Activated CD4-positive, alpha-beta T cell treated with anti-CD3 and anti-CD28 coated beads for 36 hours (primary cell): ENCODE data around the gene FIZ1. TPM values are rescaled to one million over a fixed set of nuclear protein-coding genes. Genes with fewer than 3 reads are reported as not detected.
A peak's percentile ranks its signal among the peaks of the same experiment; 100 is the strongest.

Source experiments
- ATAC-seq: fragments of 200-7000 bp; cut with Tn5 transposase; one replicate; pipeline ENCODE4 v1.10.0; 2021; ENCODE audit warnings: mild to moderate bottlenecking, moderate library complexity
- CTCF ChIA-PET: fragments of 350-600 bp; sonication (Branson Sonifier 250); formaldehyde crosslinking; loops from one replicate; lab custom pipeline; 2021; ENCODE audit warnings: antibody characterized with exemption; lab: Charles Lee
- POLR2A ChIA-PET: fragments of 350-600 bp; sonication (Branson Sonifier 250); formaldehyde crosslinking; loops from one replicate; lab custom pipeline; 2021; ENCODE audit warnings: antibody characterized with exemption, inconsistent platforms; lab: Charles Lee
- DNase-seq: peaks from one replicate; pipeline ENCODE4 v3.0.0-alpha.2; 2020
- H3K27ac Mint-ChIP-seq: one replicate; pipeline ENCODE4 v1.8.0; 2021; ENCODE audit warnings: mixed read lengths
- H3K27me3 Mint-ChIP-seq: one replicate; pipeline ENCODE4 v1.8.0; 2021; ENCODE audit warnings: mixed read lengths
- H3K36me3 Mint-ChIP-seq: one replicate; pipeline ENCODE4 v1.8.0; 2021; ENCODE audit warnings: low read depth, mixed read lengths
- H3K4me1 Mint-ChIP-seq: one replicate; pipeline ENCODE4 v1.8.0; 2021; ENCODE audit warnings: mixed read lengths
- H3K4me3 Mint-ChIP-seq: one replicate; pipeline ENCODE4 v1.8.0; 2021; ENCODE audit warnings: mild to moderate bottlenecking, moderate library complexity, mixed read lengths
- H3K9me3 Mint-ChIP-seq: one replicate; pipeline ENCODE4 v1.8.0; 2021; ENCODE audit warnings: low read depth, mixed read lengths
- intact Hi-C, 2 experiments: fragments of 100-400 bp; cut with DNase I in 1 of 2; cut with micrococcal nuclease in 1 of 2; formaldehyde crosslinking; loops; one replicate each; pipeline versions ENCODE4 v1.14.2 to v1.15.1; 2022 to 2024; cut with DNase I, micrococcal nuclease
- total RNA-seq, 2 experiments: library from RNA; stranded (reverse); gene quantifications; one replicate each; pipeline ENCODE4 v1.2.3, GENCODE V29; 2021

Gene FIZ1
- total RNA-seq, 2 experiments from 2014 or later: 13.6 to 14.7 TPM

- peaks cover 17% of the 10 kb centered on the region for H3K4me1 Mint-ChIP-seq
- no peak overlapping the region for H3K27ac Mint-ChIP-seq
- POLR2A ChIA-PET: no interaction called here
- no peak overlapping the region for H3K4me3 Mint-ChIP-seq
- CTCF ChIA-PET: no interaction called here
- no peaks in the 10 kb centered on the region for H3K9me3 Mint-ChIP-seq
- intact Hi-C loops: no loop called here
- no peak for ATAC-seq
- no peak for DNase-seq
- peaks cover 28% of the 10 kb centered on the region for H3K36me3 Mint-ChIP-seq
- no peaks in the 10 kb centered on the region for H3K27me3 Mint-ChIP-seq
Observed at GRCh38 chr19:55614711-55615542, 15.6 kb upstream of the FIZ1 start.

GRCh38 chr19:55613930-55614710 lies 14.8 kb upstream of the FIZ1 start:
- Mint-ChIP-seq H3K27ac (no peak overlapping the region), H3K4me1 (peaks cover 17% of the 10 kb centered on the region), H3K36me3 (peaks cover 31% of the 10 kb centered on the region), H3K4me3 (no peak overlapping the region), H3K9me3 (no peaks in the 10 kb centered on the region), H3K27me3 (no peaks in the 10 kb centered on the region)
- ChIA-PET CTCF (no interaction called here), POLR2A (no interaction called here)
- intact Hi-C loops: no loop called here
- DNase-seq: no peak
- ATAC-seq: no peak

GRCh38 chr19:55613396-55613795 lies 14.1 kb upstream of the FIZ1 start:
- POLR2A ChIA-PET: no interaction called here
- H3K4me3 Mint-ChIP-seq: no peak overlapping the region
- intact Hi-C loops: no loop called here
- ATAC-seq: no peak
- H3K27me3 Mint-ChIP-seq: no peaks in the 10 kb centered on the region
- H3K27ac Mint-ChIP-seq: no peak overlapping the region
- CTCF ChIA-PET: no interaction called here
- peaks cover 31% of the 10 kb centered on the region for H3K36me3 Mint-ChIP-seq
- H3K4me1 Mint-ChIP-seq: peaks cover 23% of the 10 kb centered on the region
- DNase-seq: no peak
- no peaks in the 10 kb centered on the region for H3K9me3 Mint-ChIP-seq

- no peaks in the 10 kb centered on the region for H3K9me3 Mint-ChIP-seq
- H3K27me3 Mint-ChIP-seq: no peaks in the 10 kb centered on the region
- H3K27ac Mint-ChIP-seq: peak overlapping the region; percentile 24
- peaks cover 32% of the 10 kb centered on the region for H3K4me1 Mint-ChIP-seq
- intact Hi-C loops: no loop called here
- ChIA-PET CTCF (interaction anchor here (1.4 kb wide), 1 partner anchor 46 kb away, joined by 3 read pairs; no protein-coding TSS in a partner anchor), POLR2A (no interaction called here)
- no peak for ATAC-seq
- no peak overlapping the region for H3K4me3 Mint-ChIP-seq
- no peak for DNase-seq
- peaks cover 30% of the 10 kb centered on the region for H3K36me3 Mint-ChIP-seq
Observed at GRCh38 chr19:55611983-55612645, 12.8 kb upstream of the FIZ1 start.

- ChIA-PET CTCF (interaction anchor here (1.4 kb wide), 1 partner anchor 46 kb away, joined by 3 read pairs; no protein-coding TSS in a partner anchor), POLR2A (no interaction called here)
- intact Hi-C loops: no loop called here
- Mint-ChIP-seq H3K4me1 (peaks cover 39% of the 10 kb centered on the region), H3K27ac (peak overlapping the region; percentile 24), H3K4me3 (no peak overlapping the region), H3K9me3 (no peaks in the 10 kb centered on the region), H3K27me3 (no peaks in the 10 kb centered on the region), H3K36me3 (peaks cover 30% of the 10 kb centered on the region)
- no peak for DNase-seq
- no peak for ATAC-seq
Observed at GRCh38 chr19:55611300-55611982, 12.1 kb upstream of the FIZ1 start.

- ChIA-PET CTCF (interaction anchor here (1.2 to 2.9 kb wide), 2 partner anchors 23 to 468 kb away, joined by 4 to 9 read pairs; no protein-coding TSS in a partner anchor), POLR2A (no interaction called here)
- H3K27me3 Mint-ChIP-seq: no peaks in the 10 kb centered on the region
- H3K9me3 Mint-ChIP-seq: no peaks in the 10 kb centered on the region
- H3K4me3 Mint-ChIP-seq: no peak overlapping the region
- intact Hi-C loops: loop anchor here (5.0 to 10.0 kb wide), 2 partner anchors 33 to 445 kb away; partner anchors contain the start of genes DNAAF3 (in 1 of the 2), ZNF580 (in 1 of the 2) and ZNF581 (in 1 of the 2)
- H3K4me1 Mint-ChIP-seq: peaks cover 51% of the 10 kb centered on the region
- peaks cover 29% of the 10 kb centered on the region for H3K36me3 Mint-ChIP-seq
- no peak overlapping the region for H3K27ac Mint-ChIP-seq
- DNase-seq (no peak), ATAC-seq (no peak)
Observed at GRCh38 chr19:55609326-55609725, 10.0 kb upstream of the FIZ1 start.

- Mint-ChIP-seq H3K9me3 (no peaks in the 10 kb centered on the region), H3K27me3 (no peaks in the 10 kb centered on the region), H3K4me1 (peaks cover 55% of the 10 kb centered on the region), H3K27ac (peak overlapping the region; percentile 92), H3K36me3 (peaks cover 32% of the 10 kb centered on the region), H3K4me3 (peak overlapping the region; percentile 88)
- no peak for ATAC-seq
- POLR2A ChIA-PET: interaction anchor here (1.1 to 1.6 kb wide), 2 partner anchors 14 to 1158 kb away, joined by 4 read pairs; partner anchors contain the start of gene LENG8
- intact Hi-C loops: loop anchor here (1.0 to 10.0 kb wide), 4 partner anchors 14 to 442 kb away; partner anchors contain the start of genes DNAAF3 (in 1 of the 2), ZNF580 (in 1 of the 2) and ZNF581 (in 1 of the 2)
- CTCF ChIA-PET: interaction anchor here (0.6 to 4.1 kb wide), 23 partner anchors 10 to 267 kb away, joined by 3 to 33 read pairs (median 4); partner anchors contain the start of genes KMT5C, ZNF628 and ZNF784
- DNase-seq: no peak
Observed at GRCh38 chr19:55606817-55607216, 7.5 kb upstream of the FIZ1 start.

- Mint-ChIP-seq H3K4me3 (peak overlapping the region; percentile 88), H3K27me3 (no peaks in the 10 kb centered on the region), H3K36me3 (peaks cover 34% of the 10 kb centered on the region), H3K9me3 (no peaks in the 10 kb centered on the region), H3K4me1 (peaks cover 55% of the 10 kb centered on the region), H3K27ac (peak overlapping the region; percentile 92)
- CTCF ChIA-PET: interaction anchor here (0.6 to 4.1 kb wide), 24 partner anchors 9 to 267 kb away, joined by 3 to 33 read pairs (median 4); partner anchors contain the start of genes KMT5C, ZNF628 and ZNF784
- no peak for DNase-seq
- no peak for ATAC-seq
- POLR2A ChIA-PET: interaction anchor here (1.1 to 1.6 kb wide), 2 partner anchors 14 to 1158 kb away, joined by 4 read pairs; partner anchors contain the start of gene LENG8
- intact Hi-C loops: loop anchor here (1.0 to 10.0 kb wide), 4 partner anchors 14 to 442 kb away; partner anchors contain the start of genes DNAAF3 (in 1 of the 2), ZNF580 (in 1 of the 2) and ZNF581 (in 1 of the 2)
Observed at GRCh38 chr19:55606471-55606787, 7.1 kb upstream of the FIZ1 start.

- DNase-seq (peak; percentile 88), ATAC-seq (peak; percentile 46)
- H3K27me3 Mint-ChIP-seq: no peaks in the 10 kb centered on the region
- peak within 1 kb of the TSS; percentile 88 for H3K4me3 Mint-ChIP-seq
- H3K27ac Mint-ChIP-seq: peak within 1 kb of the TSS; percentile 96
- intact Hi-C loops: loop anchor here (1.0 to 10.0 kb wide), 18 partner anchors 15 to 1469 kb away; partner anchors contain the start of genes CNOT3 (in 1 of the 2), DNAAF3 (in 1 of the 2), ISOC2 (in 1 of the 2) and KMT5C (in 1 of the 2)
- no peaks in the 10 kb centered on the region for H3K9me3 Mint-ChIP-seq
- H3K4me1 Mint-ChIP-seq: peaks cover 60% of the 10 kb centered on the region
- ChIA-PET CTCF (interaction anchor here (0.6 to 4.1 kb wide), 26 partner anchors 9 to 669 kb away, joined by 3 to 33 read pairs (median 4); partner anchors contain the start of genes KMT5C, ZNF628 and ZNF784), POLR2A (interaction anchor here (1.1 to 1.6 kb wide), 2 partner anchors 15 to 1157 kb away, joined by 4 read pairs; partner anchors contain the start of gene LENG8)
- H3K36me3 Mint-ChIP-seq: peaks cover 34% of the 10 kb centered on the region
Observed at GRCh38 chr19:55605637-55606470, 6.5 kb upstream of the FIZ1 start, which contains the start of gene ZNF865. TSS of gene ZNF865 (plus strand) at chr19:55605647. CDS start at chr19:55613619, 7,972 bp downstream.
